Iris pigment epithelial cell (primary cell): ENCODE data around the gene UMOD.
"Not testable (repeated sequence)": the region's sequence is repeated elsewhere in the genome, so short reads cannot be mapped to it uniquely, and the experiment has no call there.

ENCODE experiments used
- DNase-seq: peaks from one replicate; pipeline ENCODE4 v3.0.0-alpha.2; 2011; ENCODE audit warnings: low read depth

Gene UMOD

DNA sequence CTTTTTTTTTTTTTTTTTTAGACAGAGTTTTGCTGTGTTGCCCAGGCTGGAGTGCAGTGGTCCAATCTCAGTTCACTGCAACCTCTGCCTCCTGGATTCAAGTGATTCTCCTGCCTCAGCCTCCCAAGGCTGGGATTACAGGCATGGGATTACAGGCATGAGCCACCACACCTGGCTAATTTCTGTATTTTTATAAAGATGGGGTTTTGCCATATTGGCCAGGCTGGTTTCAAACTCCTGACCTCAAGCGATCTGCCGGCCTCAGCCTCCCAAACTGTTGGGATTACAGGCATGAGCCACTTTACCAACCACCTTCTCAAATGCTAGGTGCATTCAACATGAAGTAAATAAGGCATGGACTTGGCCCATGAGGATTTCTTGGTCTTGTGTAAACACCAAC lies 31.5 kb downstream of the UMOD start:
- not testable (repeated sequence) for DNase-seq

DNA sequence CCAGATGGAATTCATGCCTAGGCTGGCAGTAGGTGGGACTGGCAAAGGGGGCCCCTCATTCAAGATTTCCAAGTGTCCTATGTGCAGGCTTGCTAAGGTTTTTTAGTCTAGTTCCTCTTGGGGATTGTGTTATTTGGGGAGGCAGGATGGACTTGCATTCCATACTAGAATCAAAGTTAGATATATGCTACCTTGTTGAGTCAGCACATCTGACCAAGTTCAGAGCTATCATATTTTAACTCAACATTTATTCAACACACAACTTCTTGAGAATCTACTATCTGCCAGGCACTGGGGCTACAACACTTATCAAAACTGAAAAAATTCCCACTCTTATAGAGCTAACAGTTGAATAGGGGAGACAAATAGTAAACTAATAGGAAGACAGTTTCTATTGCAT lies 31.9 kb downstream of the UMOD start:
- no peak for DNase-seq

DNA sequence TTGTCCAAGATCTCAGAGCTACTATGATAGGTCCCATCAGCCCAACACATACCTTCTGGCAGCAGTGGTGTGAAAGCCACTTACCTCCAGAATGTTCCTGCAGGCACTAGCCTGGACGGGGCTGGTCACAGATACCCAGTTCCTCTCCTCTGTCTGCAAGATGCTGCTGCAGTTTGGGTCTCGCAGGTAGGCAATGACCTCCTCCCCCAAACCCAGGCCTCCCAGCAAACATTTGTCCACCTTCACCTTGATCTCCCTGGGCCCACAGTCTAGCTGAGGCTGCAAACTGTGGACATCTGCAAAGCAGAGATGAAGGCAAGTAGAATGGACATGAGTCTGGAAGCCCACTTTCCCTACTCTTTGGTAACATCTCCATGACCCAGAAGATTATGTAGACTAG lies 32.3 kb downstream of the UMOD start:
- DNase-seq: no peak

DNA sequence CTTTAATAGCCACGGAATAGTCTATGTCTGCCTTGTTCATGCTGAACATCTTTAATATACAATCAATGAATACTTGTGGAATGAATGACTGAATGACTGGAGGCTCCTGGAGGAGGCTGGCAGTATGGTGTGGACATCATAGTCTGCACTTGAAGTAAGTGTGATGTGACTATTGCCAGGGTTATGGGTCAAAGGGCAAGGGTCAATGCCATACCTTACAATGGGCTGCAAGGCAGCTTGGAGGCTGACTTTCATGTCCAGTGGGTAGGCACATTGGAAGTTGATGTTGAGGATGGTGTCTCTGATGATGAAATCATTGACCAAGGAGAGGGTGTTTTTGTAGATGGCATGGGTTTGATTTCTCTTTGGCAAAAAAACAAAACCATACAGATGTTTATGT lies 33.1 kb downstream of the UMOD start:
- DNase-seq: no peak

DNA sequence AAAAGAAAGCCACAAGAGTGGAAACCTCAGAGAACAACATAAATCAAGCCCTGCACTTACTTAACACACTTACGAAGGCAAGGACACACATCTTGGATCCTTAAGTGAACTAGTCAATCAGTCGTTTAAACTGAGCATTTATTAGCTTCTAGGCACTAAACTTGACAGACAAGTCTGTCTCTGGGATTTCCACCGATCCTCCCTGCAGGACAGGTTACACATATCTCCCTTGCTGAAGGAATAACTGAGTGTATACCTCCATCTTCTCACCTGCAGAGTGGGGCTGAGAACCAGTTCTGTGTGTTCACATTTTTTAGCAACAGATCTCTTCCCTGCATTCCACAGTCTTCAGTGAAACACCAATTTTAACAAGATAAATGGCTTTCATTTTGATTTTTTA lies 34.1 kb downstream of the UMOD start:
- DNase-seq: no peak

DNA sequence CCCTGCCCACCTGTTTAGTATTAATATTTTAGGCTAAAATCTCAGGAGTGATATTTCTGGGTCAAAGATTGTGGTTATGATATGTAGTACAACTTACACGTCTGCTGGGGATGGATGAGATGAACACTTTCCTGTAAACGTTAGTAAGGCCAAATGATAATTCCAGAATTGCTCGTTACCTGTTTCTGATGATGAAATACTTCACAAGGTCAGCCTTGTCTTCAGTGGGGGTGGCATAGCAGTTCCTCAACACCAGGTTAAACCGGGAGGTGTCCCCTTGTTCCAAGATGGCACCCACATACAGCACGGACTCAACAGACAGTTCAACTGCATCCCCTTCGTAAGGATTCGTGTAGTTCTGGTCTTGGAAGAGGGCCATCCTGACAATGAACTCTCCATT lies 34.5 kb downstream of the UMOD start:
- no peak for DNase-seq

DNA sequence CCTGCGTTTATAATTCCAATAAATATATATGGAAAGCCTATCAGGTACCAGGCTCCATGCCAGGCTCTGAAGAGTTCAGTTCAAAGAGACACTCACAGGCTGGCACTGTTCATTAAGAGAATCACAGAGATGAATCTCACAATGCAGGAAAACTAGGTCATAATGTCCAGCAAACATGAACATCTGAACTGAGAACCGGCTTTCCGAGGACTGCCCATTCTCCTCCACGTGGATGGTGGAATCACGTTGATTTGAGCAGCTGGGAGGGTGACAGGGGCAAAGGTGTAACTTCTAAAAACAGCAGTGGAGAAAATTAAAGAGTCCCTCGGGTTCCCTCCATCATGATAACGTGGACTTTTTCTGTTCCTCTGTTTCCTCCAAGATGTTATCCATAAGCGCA lies 35.4 kb downstream of the UMOD start:
- no peak for DNase-seq

DNA sequence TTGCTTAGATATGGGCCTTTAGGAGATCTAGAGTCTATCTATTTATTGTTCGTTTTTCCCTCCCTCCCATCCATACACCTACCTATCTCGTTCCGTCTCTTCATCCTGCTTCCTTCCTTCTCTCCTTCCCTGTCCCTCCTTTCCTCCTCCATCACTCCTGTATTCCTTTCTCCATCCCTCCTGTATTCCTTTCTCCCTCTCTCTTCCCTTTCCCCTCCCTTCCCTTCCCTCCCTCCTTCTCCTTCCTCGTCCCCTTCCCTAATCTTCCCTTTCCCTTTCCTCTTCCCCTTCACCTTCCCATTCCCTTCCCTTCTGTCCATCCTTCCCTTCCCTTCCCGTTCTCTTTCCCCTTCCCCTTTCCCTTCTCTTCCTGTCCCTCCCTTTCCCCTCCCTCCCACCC lies 35.8 kb downstream of the UMOD start:
- no peak for DNase-seq

DNA sequence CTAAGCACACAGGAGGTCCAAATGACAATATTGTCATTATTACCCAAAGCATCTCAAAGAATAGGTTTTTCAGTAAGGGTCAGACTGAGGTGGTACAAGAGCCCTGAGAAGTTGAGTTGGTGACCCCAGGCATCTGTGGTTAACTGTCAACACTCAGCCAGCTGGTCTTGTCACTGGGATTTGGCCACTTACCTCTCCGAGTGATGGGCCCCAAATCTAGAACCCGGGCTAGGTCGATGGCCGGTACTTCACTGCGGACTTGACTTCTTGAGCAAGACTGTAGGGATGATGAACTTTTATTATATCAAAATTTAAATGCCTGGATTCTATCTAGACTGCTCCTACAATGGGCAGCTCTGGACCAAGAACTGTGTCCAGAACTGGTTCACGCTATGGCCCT lies 36.8 kb downstream of the UMOD start:
- no peak for DNase-seq

DNA sequence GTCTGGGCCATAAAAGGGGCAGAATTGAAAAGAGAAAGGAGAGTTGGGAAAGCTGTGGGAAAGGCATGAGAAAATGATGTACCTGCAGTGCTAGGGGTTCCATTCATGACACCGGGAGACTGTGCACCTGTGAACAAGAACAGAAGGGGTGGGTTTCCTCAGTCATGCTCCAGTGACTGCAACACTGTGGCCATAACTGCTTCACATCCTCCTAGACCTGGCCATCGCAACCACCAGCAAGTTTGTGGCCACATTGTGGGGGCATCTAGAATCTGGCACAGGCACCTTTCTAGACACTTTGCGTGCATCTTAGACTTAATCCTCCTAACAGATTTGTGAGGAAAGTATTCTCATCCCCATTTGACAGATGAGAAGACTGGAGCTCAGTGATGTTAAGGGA lies 37.9 kb downstream of the UMOD start:
- no peak for DNase-seq

DNA sequence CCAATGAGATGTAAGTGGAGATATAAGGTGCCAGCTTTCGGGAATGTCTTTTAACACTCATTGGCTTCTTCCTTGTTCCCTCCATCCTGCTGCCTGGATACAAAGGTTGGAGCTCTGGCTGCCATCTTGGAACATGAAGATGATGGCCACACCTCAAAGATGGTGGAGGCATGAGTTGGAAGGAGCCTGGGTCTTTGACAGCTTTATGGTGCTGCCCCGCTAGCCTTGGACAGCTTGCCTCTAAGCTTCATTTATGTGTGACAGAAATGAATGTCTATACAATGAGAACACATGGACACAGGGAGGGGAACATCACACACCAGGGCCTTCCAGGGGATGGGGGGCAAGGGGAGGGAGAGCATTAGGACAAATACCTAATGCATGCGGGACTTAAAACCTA lies 38.8 kb downstream of the UMOD start:
- no peak for DNase-seq

DNA sequence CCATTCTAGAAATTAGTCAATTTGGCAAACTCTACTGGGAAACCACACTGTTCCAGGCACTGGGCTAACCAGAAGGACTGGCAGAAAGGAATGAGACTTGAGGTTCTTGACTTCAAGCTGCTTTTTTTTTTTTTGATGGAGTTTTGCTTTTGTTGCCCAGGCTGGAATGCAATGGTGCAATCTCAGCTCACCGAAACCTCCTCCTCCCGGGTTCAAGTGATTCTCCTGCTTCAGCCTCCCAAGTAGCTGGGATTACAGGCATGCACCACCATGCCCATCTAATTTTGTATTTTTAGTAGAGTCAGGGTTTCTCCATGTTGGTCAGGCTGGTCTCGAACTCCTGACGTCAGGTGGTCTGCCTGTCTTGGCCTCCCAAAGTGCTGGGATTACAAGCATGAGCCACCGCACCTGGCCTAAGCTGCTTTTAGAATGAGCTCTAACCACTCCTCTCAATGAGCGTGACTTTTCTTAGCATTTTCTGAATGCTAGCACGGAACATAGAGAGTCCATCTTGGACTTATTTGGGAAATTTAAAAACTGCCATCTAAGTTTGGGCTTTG lies 39.9 kb downstream of the UMOD start:
- DNase-seq: not testable (repeated sequence)

DNA sequence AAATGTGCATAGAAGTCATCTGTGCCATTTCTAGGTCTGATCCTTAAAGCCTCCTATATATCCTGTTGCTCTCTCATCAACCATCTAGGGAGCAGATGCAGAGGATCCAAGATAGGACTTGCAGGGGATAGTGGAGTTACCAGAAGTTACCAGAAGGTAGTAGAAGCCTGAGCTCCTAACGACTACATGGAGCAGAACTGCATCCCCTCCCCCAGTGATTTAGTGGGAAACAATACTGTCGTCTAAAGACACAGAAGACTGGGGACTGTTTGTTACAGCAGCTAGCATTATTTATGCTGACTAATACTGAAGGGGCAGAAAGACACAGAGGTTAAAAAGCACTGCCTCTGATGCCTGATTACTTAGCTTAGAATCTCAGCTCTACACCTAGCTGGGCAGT lies 41.0 kb downstream of the UMOD start:
- no peak for DNase-seq

DNA sequence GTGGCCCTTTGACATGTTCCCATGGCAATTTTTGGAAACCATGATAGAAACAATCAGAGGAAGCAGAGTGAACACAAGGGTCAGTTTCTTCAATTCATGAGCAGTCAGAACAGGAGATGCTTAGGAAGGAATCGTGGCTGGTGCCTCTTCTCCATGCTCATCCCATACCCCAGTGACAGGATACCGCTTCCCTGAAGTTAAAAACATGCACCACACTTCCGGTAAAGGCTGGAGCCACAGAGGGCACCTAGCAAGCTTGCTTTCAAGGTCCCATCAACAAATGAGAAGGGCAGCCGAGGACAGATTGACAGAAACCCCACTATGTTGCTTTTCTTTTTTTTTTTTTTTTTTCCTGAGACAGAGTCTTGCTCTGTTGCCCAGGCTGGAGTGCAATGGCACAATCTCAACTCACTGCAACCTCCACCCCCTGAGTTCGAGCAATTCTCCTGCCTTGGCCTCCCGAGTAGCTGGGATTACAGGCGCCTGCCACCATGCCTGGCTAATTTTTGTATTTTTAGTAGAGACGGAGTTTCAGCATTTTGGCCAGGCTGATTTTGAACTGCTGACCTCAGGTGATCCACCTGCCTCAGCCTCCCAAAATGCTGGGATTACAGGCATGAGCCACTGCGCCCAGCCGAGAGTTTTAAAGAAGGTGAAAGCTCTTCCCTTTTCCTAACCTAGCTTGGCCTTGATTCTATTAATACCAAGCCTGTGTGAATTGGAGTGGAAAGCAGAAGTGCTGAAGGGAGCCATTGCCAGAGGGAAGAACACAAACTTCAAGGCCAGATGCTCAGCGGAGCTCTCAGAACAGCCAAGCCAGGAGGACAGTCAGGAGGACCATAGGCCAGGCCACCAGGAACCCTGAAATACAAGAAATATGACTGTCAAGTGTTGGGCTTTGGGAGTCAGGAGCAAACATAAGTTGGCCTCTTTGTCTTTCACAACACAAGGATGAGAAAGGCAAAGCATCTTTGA lies 41.8 kb downstream of the UMOD start:
- no peak for DNase-seq

DNA sequence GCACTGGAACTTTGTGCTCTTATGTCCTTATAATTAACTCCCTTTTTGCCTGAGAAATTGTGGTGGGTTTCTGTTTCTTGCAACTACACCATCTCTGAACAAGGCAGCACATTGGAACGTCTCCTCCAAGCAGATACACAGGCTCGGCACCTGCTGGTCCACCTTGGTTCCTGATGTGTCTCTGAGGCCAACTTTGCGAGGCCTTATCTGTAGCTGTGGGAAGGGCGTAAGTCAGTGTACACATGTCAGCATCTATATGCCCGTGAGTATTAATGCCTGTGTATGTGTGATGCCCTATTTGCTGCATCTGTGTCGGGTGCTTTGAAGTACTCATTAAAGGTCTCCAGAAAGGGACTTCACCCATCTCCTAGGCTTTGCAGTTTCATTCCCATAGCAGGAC lies 42.7 kb downstream of the UMOD start:
- no peak for DNase-seq

DNA sequence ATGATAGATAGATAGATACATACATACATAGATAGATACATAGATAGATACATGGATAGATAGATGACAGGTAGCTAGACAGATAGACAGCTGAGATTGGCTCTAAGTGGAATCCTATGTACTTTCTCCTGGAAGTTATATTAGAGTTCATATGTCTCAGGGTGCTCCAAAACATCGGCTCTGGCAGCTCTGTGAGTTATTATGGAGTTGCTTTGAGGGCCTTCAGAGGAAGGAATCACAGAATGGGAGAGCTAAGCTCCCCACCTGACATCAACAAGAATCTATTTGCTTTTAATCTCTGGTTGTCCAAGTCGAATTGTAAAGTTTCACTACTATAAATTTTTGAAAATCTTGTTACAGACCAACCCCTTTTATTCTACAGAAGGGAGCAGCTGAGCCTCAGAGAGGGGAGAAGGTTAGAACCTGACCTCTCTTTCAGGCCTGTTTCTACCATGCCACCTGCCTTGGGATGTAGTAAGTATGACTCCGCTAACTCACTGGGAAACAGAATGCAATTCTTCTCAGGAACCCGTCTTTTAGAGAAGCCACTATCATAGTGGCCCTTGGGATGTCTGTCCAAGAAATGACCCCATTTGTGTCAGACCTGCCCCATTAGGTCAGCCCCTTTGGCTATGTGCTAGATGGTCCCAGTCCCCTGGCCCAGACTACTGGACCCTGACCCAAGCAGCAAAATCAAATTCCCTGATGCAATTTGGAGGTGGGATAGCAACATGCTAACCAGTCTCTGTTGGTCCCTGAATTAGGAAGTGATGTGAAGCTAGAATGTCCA lies 43.5 kb downstream of the UMOD start:
- DNase-seq: no peak

DNA sequence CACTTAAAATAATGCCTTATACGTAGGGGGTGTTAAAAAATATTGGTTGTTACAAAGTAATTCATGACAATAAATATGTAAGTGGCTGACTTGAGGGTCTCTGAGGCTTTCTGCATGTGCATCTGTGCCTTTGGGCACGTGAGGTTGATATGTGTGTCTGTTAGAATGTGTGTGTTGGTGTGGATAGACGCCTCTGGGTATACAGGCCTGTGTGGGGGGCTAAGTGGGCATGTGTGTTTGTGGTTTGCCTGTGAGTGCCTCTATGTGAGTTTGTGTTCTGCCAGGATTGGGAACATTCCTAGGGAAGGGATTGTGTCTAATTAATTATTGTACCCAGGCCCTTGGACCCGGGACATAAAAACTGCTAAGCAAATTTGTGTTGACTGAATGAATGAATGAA lies 44.2 kb downstream of the UMOD start:
- no peak for DNase-seq

DNA sequence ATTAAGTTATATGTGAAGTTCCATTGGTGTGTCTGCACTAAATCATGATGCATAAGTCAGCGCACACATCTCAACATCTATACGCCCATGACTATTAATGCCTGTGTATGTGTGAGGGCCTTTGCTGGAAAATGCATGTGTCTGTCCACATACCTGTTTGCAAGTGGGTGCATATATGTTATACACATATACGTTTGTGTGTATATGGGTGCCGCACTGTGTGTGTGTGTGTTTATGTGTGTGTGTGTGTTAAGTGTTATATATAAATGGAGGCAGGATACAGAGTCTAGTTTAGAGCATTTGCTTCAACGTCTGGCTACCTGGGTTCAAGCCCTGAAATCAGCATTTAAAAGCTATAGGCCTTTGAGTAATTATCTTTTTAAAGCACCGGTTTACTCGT lies 44.7 kb downstream of the UMOD start:
- no peak for DNase-seq

DNA sequence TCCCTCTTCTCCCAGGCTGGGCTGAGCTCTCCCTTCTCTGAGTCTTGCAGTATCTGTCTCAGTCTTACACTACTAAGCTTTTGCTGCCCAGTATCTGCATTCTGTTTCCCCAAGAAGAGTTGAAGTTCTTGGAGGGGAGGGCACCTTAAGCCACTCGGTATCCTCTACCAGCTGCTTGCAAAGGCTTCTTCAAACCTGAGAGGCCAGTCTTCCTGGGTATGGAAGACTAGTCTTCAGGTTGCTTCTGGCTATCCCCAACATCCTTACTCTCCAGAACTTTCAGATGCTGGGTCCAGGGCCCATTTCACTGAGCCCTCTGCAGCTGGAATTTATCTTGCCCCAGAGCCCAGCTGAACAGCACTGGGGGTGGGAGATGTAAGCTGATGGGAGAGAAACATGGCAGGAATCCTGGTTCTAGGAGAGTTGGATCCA lies 45.3 kb downstream of the UMOD start:
- DNase-seq: no peak

DNA sequence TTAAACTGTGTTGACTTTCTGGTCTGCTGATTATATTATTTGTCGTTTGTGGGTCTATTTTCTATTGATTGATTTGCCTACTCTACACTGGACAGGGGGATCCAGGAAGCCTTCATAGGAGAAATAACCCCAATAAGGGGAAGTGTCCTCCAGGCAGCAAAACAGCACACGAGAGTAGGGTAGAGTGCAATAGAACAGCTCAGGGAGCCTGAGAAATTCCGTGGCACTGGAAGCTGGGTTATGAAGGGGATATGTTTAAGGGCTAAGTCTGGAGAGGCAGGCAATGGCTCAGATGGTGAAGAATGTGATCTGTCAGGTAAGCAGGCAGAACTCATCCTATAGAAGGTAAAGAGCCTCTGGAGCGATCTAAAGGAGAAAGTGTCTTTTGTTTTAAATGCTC lies 46.1 kb downstream of the UMOD start:
- DNase-seq: no peak

DNA sequence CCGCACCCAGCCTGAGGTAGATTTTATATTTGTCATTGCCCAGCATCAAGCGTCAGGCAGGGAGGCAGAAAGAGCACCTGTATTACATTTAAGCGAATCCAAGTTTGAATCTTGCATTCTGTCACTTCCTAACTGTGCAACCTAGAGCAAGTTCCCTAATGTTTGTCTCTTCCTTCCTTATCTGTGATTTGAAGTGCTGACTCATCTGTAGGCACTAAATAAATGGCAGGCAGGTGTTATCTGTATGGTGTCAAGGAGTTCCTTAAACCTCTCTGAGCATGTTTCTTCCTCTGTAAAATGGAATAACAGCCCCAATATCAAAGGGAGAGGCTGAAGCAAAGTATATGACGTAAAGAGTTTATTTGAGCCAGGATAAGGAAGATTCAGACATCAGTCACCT lies 49.5 kb downstream of the UMOD start:
- no peak for DNase-seq

DNA sequence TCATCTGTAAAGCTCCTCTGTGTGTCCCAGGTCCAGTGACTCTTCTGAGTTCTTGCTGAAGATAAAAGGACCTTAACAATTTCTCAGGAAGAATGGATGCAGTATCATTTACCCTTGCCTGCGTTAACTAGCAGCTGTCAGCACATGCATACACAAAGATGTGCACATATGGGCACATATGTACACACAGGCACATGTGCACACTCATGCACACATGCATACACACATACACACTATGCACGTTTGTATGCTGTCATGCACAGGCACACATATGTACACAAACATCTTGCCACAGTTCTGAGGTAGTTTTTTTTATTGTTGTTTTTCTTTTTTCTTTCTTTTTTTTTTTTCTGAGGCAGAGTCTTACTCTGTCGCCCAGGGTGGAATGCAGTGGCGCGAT lies 50.1 kb downstream of the UMOD start:
- DNase-seq: no peak

DNA sequence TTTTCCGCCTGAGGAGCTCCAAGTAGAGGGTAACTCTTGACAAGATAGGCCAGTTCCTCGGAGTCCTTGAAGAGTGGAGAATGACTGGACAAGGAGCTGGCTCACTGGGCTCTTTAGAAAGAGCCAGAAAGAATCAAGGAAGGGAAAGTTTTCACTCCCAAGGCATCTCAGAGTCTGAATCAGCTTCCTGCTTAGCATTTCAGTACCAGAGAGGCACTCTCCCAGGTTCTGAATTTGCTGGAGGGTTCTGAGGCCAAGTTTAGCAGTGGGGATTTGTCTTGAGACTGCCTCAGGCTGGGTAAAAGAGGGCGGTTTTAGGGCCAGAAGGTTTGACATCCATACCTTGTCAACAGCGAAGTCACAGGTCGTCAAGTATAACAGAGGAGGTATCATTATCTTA lies 50.7 kb downstream of the UMOD start:
- no peak for DNase-seq
